ENCODE data around the gene AQP5.

The AQP5 gene

DNA sequence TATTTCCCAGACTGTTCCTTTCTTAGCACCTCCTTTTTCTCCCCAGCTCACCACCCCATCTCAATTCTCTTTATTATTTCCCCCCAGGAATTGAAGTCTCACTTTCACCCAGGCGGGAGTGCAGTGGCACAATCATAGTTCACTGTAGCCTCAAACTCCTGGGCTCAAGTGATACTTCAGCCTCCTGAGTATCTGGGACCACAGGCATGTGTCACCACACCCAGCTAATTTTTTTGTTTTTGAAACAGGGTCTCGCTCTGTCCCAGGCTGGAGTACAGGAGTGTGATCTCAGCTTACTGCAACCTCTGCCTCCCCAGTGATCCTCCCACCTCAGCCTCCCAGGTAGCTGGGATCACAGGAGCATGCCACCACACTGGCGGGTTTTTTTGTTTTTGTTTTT is 52.7 kb downstream of the AQP5 start:
- TF ChIP-seq, protein P1, sequence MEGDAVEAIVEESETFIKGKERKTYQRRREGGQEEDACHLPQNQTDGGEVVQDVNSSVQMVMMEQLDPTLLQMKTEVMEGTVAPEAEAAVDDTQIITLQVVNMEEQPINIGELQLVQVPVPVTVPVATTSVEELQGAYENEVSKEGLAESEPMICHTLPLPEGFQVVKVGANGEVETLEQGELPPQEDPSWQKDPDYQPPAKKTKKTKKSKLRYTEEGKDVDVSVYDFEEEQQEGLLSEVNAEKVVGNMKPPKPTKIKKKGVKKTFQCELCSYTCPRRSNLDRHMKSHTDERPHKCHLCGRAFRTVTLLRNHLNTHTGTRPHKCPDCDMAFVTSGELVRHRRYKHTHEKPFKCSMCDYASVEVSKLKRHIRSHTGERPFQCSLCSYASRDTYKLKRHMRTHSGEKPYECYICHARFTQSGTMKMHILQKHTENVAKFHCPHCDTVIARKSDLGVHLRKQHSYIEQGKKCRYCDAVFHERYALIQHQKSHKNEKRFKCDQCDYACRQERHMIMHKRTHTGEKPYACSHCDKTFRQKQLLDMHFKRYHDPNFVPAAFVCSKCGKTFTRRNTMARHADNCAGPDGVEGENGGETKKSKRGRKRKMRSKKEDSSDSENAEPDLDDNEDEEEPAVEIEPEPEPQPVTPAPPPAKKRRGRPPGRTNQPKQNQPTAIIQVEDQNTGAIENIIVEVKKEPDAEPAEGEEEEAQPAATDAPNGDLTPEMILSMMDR (IDR thresholded peaks at IDR 0.05; ENCODE audit: control insufficient read depth, insufficient read depth, low read depth, low read length, missing control alignments) = no peak
- DNase-seq (ENCODE audit: low read depth) = no peak
- no peak overlapping the region for H3K4me3 ChIP-seq (ENCODE audit: control insufficient read depth, low read depth, low read length)

Measured in AG09309 (cell line).